ENCODE results near the gene C2CD2. TPM values are rescaled to one million over a fixed set of nuclear protein-coding genes. Genes with fewer than 3 reads are reported as not detected.

C2CD2 gene
- total RNA-seq, 4 donors from 2014 or later: 3.0 to 15.7 (median 7.4) TPM

DNA sequence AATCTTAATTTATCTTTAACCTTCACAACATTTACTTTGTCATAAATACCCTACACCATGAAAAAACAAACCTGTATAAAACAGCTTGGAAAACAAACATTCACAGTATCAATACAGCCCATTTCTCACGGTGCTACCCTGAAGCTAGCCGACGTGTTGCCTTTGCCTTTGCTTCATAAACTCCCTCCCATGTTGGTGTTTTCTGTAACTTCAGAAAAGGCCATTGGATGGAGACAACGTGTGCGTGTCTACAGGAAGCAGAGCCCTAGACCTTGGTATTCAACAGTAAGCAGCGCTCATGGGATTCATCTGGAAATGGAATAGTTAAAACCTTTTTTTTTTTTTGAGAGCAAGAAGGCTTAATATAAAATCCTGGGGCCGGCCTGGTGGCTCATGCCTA, 67.5 kb downstream of the C2CD2 start:
- intact Hi-C loops (cut with DNase I; ENCODE audit: low total_unique reads) (no loop called here), in situ Hi-C loops (cut with MboI; ENCODE audit: low pct_ligation_motif_present in 1 of 4, low pct_unique_long_range_greater_than_20kb in 1 of 4, low sequenced_read_pairs in 3 of 4) (no loop called here)
- Histone ChIP-seq H3K36me3 (no peaks in the 10 kb centered on the region), H3K4me3 (no peak overlapping the region), H3K9me3 (no peaks in the 10 kb centered on the region), H3K27ac (no peak overlapping the region), H3K4me1 (no peaks in the 10 kb centered on the region), H3K27me3 (no peaks in the 10 kb centered on the region)
- TF ChIP-seq POLR2AphosphoS5 (IDR thresholded peaks at IDR 0.05): no peak
- TF ChIP-seq EP300 (IDR thresholded peaks at IDR 0.05; ENCODE audit: low read depth): no peak
- DNase-seq: no peak
- 82 to 88% methylated on average over 6 to 7 of the region's 7 CpGs for WGBS, 2 donors (ENCODE audit: low coverage in 1 of 2)

DNA sequence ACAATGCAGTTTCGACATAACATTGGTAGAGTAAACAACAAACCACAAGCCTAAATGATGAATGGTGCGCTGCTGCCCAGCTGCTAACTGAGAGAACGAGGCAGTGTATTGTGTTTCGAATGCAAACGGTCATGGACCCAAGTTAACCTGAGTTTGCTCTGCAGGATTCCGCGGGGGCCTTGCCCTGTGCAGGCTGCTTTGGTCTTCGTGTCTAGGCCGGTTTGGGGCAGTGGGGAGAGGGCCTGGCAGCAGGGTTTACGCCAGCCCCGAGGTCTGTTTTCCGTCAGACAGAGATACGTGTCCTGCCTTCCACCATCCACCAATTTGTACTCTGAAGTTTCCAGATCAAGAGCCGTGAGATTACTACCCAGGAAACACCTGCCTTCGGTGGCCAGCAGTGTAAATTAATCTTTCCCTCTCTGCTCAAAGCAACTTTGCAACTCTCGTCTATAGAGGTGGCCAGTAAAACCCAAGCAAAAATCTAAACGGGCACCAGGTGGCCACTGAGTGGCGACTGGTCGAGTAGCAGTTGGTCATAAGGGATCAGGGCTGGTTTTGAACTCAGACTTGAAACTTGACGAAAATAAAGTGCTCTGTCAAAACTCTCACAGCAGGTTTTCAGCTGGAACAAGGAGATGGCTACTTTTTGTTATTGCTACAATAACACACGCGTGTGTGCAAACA, 68.3 kb downstream of the C2CD2 start:
- H3K4me1 ChIP-seq: no peaks in the 10 kb centered on the region
- TF ChIP-seq, protein P1, sequence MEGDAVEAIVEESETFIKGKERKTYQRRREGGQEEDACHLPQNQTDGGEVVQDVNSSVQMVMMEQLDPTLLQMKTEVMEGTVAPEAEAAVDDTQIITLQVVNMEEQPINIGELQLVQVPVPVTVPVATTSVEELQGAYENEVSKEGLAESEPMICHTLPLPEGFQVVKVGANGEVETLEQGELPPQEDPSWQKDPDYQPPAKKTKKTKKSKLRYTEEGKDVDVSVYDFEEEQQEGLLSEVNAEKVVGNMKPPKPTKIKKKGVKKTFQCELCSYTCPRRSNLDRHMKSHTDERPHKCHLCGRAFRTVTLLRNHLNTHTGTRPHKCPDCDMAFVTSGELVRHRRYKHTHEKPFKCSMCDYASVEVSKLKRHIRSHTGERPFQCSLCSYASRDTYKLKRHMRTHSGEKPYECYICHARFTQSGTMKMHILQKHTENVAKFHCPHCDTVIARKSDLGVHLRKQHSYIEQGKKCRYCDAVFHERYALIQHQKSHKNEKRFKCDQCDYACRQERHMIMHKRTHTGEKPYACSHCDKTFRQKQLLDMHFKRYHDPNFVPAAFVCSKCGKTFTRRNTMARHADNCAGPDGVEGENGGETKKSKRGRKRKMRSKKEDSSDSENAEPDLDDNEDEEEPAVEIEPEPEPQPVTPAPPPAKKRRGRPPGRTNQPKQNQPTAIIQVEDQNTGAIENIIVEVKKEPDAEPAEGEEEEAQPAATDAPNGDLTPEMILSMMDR (IDR thresholded peaks at IDR 0.05): no peak
- no peak for TF ChIP-seq POLR2A (IDR thresholded peaks at IDR 0.05)
- no peak for TF ChIP-seq EP300 (IDR thresholded peaks at IDR 0.05; ENCODE audit: low read depth)
- TF ChIP-seq POLR2AphosphoS5 (IDR thresholded peaks at IDR 0.05): no peak
- intact Hi-C loops (cut with DNase I; ENCODE audit: low total_unique reads): no loop called here
- no peak overlapping the region for H3K4me3 ChIP-seq
- no peaks in the 10 kb centered on the region for H3K27me3 ChIP-seq
- H3K36me3 ChIP-seq: no peaks in the 10 kb centered on the region
- no peaks in the 10 kb centered on the region for H3K9me3 ChIP-seq
- 56 to 81% methylated on average over 2 to 22 of the region's 22 CpGs for WGBS, 2 donors (ENCODE audit: low coverage in 1 of 2)
- DNase-seq: no peak
- in situ Hi-C loops (cut with MboI; ENCODE audit: low pct_ligation_motif_present in 1 of 4, low pct_unique_long_range_greater_than_20kb in 1 of 4, low sequenced_read_pairs in 3 of 4): no loop called here
- no peak overlapping the region for H3K27ac ChIP-seq

GRCh38 chr21:41884501-41885030, 69.3 kb downstream of the C2CD2 start:
- intact Hi-C loops (cut with DNase I; ENCODE audit: low total_unique reads) (no loop called here), in situ Hi-C loops (cut with MboI; ENCODE audit: low pct_ligation_motif_present in 1 of 4, low pct_unique_long_range_greater_than_20kb in 1 of 4, low sequenced_read_pairs in 3 of 4) (no loop called here)
- WGBS, 2 donors (ENCODE audit: low coverage in 1 of 2): 96% methylated on average over 19 of the region's 19 CpGs; no CpG with 5 or more reads in 1 of the 2 donors
- Histone ChIP-seq H3K9me3 (no peaks in the 10 kb centered on the region), H3K27ac (no peak overlapping the region), H3K36me3 (no peaks in the 10 kb centered on the region), H3K4me3 (no peak overlapping the region), H3K4me1 (peaks cover 4 to 7% (median 5%) of the 10 kb centered on the region in 4 donors), H3K27me3 (no peaks in the 10 kb centered on the region)
- TF ChIP-seq POLR2A (IDR thresholded peaks at IDR 0.05) (no peak), EP300 (IDR thresholded peaks at IDR 0.05; ENCODE audit: low read depth) (no peak), POLR2AphosphoS5 (IDR thresholded peaks at IDR 0.05) (no peak)
- TF ChIP-seq, protein P1 (IDR thresholded peaks at IDR 0.05): no peak
- no peak for DNase-seq

DNA sequence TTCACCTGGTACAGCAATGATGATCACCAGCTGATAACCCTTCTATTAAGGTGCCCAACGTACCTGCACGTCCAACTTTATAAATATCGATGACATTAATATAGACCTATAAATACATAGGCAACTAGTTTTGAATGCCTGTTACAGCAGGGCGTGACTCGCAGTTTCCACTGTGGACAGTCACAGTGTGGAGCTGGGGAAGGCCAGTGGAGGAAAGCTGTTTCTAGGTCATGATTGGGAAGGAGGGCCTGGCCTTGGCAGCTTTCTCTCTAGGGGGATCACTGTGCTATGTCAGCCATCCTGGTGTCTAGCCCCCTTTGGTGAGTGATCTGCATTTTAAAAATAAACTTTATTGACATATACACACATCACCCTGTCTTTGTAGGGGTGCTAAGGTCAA, 70.2 kb downstream of the C2CD2 start:
- in situ Hi-C loops (cut with MboI; ENCODE audit: low pct_ligation_motif_present in 1 of 4, low pct_unique_long_range_greater_than_20kb in 1 of 4, low sequenced_read_pairs in 3 of 4) (no loop called here), intact Hi-C loops (cut with DNase I; ENCODE audit: low total_unique reads) (no loop called here)
- H3K27ac ChIP-seq: no peak overlapping the region
- 80 to 92% methylated on average over 3 to 5 of the region's 5 CpGs for WGBS, 2 donors (ENCODE audit: low coverage in 1 of 2)
- DNase-seq: no peak
- peaks cover 4 to 7% (median 6%) of the 10 kb centered on the region in 4 donors for H3K4me1 ChIP-seq
- no peaks in the 10 kb centered on the region for H3K36me3 ChIP-seq
- no peaks in the 10 kb centered on the region for H3K9me3 ChIP-seq
- no peak overlapping the region for H3K4me3 ChIP-seq
- TF ChIP-seq, protein P1 (IDR thresholded peaks at IDR 0.05): no peak
- TF ChIP-seq EP300 (IDR thresholded peaks at IDR 0.05; ENCODE audit: low read depth): no peak
- no peak for TF ChIP-seq POLR2A (IDR thresholded peaks at IDR 0.05)
- TF ChIP-seq POLR2AphosphoS5 (IDR thresholded peaks at IDR 0.05): no peak
- H3K27me3 ChIP-seq: no peaks in the 10 kb centered on the region

All from transverse colon (tissue), 4 donors.